ENCODE results near the gene EYA4.

GRCh38 chr6:133504761-133505160 is 263.6 kb downstream of the EYA4 start:
- TF ChIP-seq ZNF274 (IDR thresholded peaks at IDR 0.05; ENCODE audit: low read depth, low read length) (no peak), YY1 (IDR thresholded peaks at IDR 0.05; ENCODE audit: insufficient read depth, insufficient read length) (no peak)

All from NT2/D1 (cell line).